Neuron (in vitro differentiated cells): Measurements from ENCODE around the gene AWAT2.
"Not testable (repeated sequence)": the region's sequence is repeated elsewhere in the genome, so short reads cannot be mapped to it uniquely, and the experiment has no call there.

ENCODE experiments used
- H2AFZ ChIP-seq: one replicate; pipeline ENCODE4 v1.6.1; 2013; ENCODE audit warnings: low read depth, mild to moderate bottlenecking, inconsistent platforms, low read length, moderate library complexity
- H3K27me3 ChIP-seq: one replicate; pipeline ENCODE4 v1.6.1; 2013; ENCODE audit warnings: low read length; ENCODE audit not compliant: insufficient read depth
- H3K36me3 ChIP-seq: one replicate; pipeline ENCODE4 v1.6.1; 2013; ENCODE audit warnings: low read length; ENCODE audit not compliant: insufficient read depth
- H3K4me1 ChIP-seq: one replicate; pipeline ENCODE4 v1.6.1; 2013; ENCODE audit warnings: low read length; ENCODE audit not compliant: insufficient read depth
- H3K4me3 ChIP-seq: 2 replicates; pipeline ENCODE4 v1.5.1; 2013; ENCODE audit warnings: mild to moderate bottlenecking, low read length, moderate library complexity
- H3K9me3 ChIP-seq: one replicate; pipeline ENCODE4 v1.6.1; 2013; ENCODE audit warnings: low read length

Gene AWAT2

GRCh38 chrX:70007946-70008345 lies 41.8 kb downstream of the AWAT2 start:
- no peak overlapping the region for H3K4me3 ChIP-seq
- H3K4me1 ChIP-seq: no peaks in the 10 kb centered on the region
- no peaks in the 10 kb centered on the region for H3K9me3 ChIP-seq
- H3K36me3 ChIP-seq: no peaks in the 10 kb centered on the region
- no peaks in the 10 kb centered on the region for H3K27me3 ChIP-seq
- H2AFZ ChIP-seq: no peak overlapping the region

GRCh38 chrX:70001708-70002341 lies 47.9 kb downstream of the AWAT2 start:
- Histone ChIP-seq H2AFZ (no peak overlapping the region), H3K36me3 (no peaks in the 10 kb centered on the region), H3K4me1 (no peaks in the 10 kb centered on the region), H3K9me3 (no peaks in the 10 kb centered on the region), H3K27me3 (no peaks in the 10 kb centered on the region), H3K4me3 (no peak overlapping the region)

- H3K4me3 ChIP-seq: no peak overlapping the region
- no peaks in the 10 kb centered on the region for H3K27me3 ChIP-seq
Measured at GRCh38 chrX:70001269-70001668, 48.5 kb downstream of the AWAT2 start.

GRCh38 chrX:69998299-69998698 lies 51.4 kb downstream of the AWAT2 start:
- H3K36me3 ChIP-seq, H3K4me3 ChIP-seq, H3K4me1 ChIP-seq, H3K27me3 ChIP-seq, H2AFZ ChIP-seq, H3K9me3 ChIP-seq: not testable (repeated sequence)

More at GRCh38 chrX:70001269-70001668, 48.5 kb downstream of the AWAT2 start:
- Histone ChIP-seq H3K9me3 (no peaks in the 10 kb centered on the region), H3K36me3 (no peaks in the 10 kb centered on the region), H3K4me1 (no peaks in the 10 kb centered on the region), H2AFZ (no peak overlapping the region)

- Histone ChIP-seq H3K36me3 (no peaks in the 10 kb centered on the region), H3K4me1 (no peaks in the 10 kb centered on the region), H3K27me3 (no peaks in the 10 kb centered on the region), H3K4me3 (no peak overlapping the region), H2AFZ (no peak overlapping the region), H3K9me3 (no peaks in the 10 kb centered on the region)
Measured at GRCh38 chrX:69996113-69996468, 53.6 kb downstream of the AWAT2 start.

GRCh38 chrX:69995362-69996112 lies 54.2 kb downstream of the AWAT2 start:
- H3K36me3 ChIP-seq: no peaks in the 10 kb centered on the region
- no peak overlapping the region for H2AFZ ChIP-seq
- H3K27me3 ChIP-seq: no peaks in the 10 kb centered on the region
- H3K4me3 ChIP-seq: no peak overlapping the region
- H3K9me3 ChIP-seq: no peaks in the 10 kb centered on the region
- H3K4me1 ChIP-seq: no peaks in the 10 kb centered on the region

- Histone ChIP-seq H3K4me3 (no peak overlapping the region), H2AFZ (no peak overlapping the region), H3K27me3 (no peaks in the 10 kb centered on the region), H3K9me3 (no peaks in the 10 kb centered on the region), H3K36me3 (no peaks in the 10 kb centered on the region), H3K4me1 (no peaks in the 10 kb centered on the region)
Measured at GRCh38 chrX:69993494-69993893, 56.2 kb downstream of the AWAT2 start.

- no peaks in the 10 kb centered on the region for H3K4me1 ChIP-seq
- no peaks in the 10 kb centered on the region for H3K36me3 ChIP-seq
- no peaks in the 10 kb centered on the region for H3K27me3 ChIP-seq
- no peak overlapping the region for H2AFZ ChIP-seq
- H3K4me3 ChIP-seq: no peak overlapping the region
- H3K9me3 ChIP-seq: no peaks in the 10 kb centered on the region
Measured at GRCh38 chrX:69991685-69992084, 58.1 kb downstream of the AWAT2 start.
